Body of pancreas (tissue), 4 donors: ENCODE data around the gene NR1H2. TPM values are rescaled to one million over a fixed set of nuclear protein-coding genes. Genes with fewer than 3 reads are reported as not detected.

ENCODE experiments used
- ATAC-seq: fragments of 150-250 bp; one replicate; pipeline ENCODE4 v1.9.1; 2016
- DNase-seq, 4 donors: peaks; one replicate each; pipeline ENCODE4 v3.0.0-alpha.2; 2019
- H3K27ac ChIP-seq, 4 donors: fragments of 200-600 bp; sonication (generic); 1 replicate in 3 of 4; 2 replicates in 1 of 4; pipeline versions ENCODE4 v1.5.1 to v1.6.1; 2016 to 2019; ENCODE audit warnings: mild to moderate bottlenecking in 1 of 4, mixed read lengths in 1 of 4, moderate library complexity in 1 of 4
- H3K27me3 ChIP-seq, 2 donors: fragments of 200-600 bp; sonication (generic); one replicate each; pipeline ENCODE4 v1.6.0; 2016; ENCODE audit warnings: mild to moderate bottlenecking in 1 of 2
- H3K36me3 ChIP-seq, 2 donors: fragments of 200-600 bp; sonication (generic); replicated peaks in 1 of 2; 2 replicates each; pipeline ENCODE4 v1.5.1; 2016; ENCODE audit warnings: low read depth in 2 of 2; ENCODE audit not compliant: insufficient read depth in 1 of 2
- H3K4me1 ChIP-seq: fragments of 200-600 bp; sonication (generic); one replicate; pipeline ENCODE4 v1.6.0; 2016
- H3K4me3 ChIP-seq, 2 donors: fragments of 200-600 bp; sonication (generic); 1 replicate in 1 of 2; 2 replicates in 1 of 2; pipeline ENCODE4 v1.5.1; 2016 to 2019
- H3K9me3 ChIP-seq, 3 donors: fragments of 200-600 bp; sonication (generic); 1 replicate in 2 of 3; 2 replicates in 1 of 3; pipeline ENCODE4 v1.5.1; 2016
- CTCF ChIP-seq, 7 experiments: fragments of 450-650 bp in 4 of 7; fragments of 200-600 bp in 3 of 7; sonication (generic) in 3 of 7; IDR thresholded peaks; one replicate each; pipeline ENCODE4 v1.5.1; 2016 to 2019; ENCODE audit warnings: antibody characterized with exemption in 7 of 7
- POLR2A ChIP-seq, 3 donors: fragments of 450-650 bp; IDR thresholded peaks; one replicate each; pipeline ENCODE4 v1.6.1; 2016; ENCODE audit warnings: antibody characterized with exemption in 3 of 3, mild to moderate bottlenecking in 2 of 3
- WGBS, 2 donors: methylation state at CpG; one replicate each; pipeline ENCODE4 v1.1.5; 2017; 5-methylcytosine and 5-hydroxymethylcytosine counted together
- intact Hi-C: fragments of 100-400 bp; cut with DNase I; formaldehyde crosslinking; loops from one replicate; pipeline ENCODE4 v1.15.1; 2023
- total RNA-seq, 2 donors: library from RNA; depleted of rRNA; stranded (reverse); fragments of >200 nt; gene quantifications; one replicate each; pipeline ENCODE4 v1.1.0, GENCODE V29; 2016

NR1H2 gene
- total RNA-seq, 2 donors from 2014 or later = 43.2 to 50.1 TPM

GRCh38 chr19:50362030-50362412 lies 14.2 kb upstream of the NR1H2 start:
- Histone ChIP-seq H3K9me3 (no peaks in the 10 kb centered on the region), H3K36me3 (no peaks in the 10 kb centered on the region), H3K27me3 (no peaks in the 10 kb centered on the region), H3K4me1 (peaks cover 17% of the 10 kb centered on the region), H3K4me3 (no peak overlapping the region), H3K27ac (no peak overlapping the region)
- ATAC-seq (no peak), DNase-seq (no peak)
- TF ChIP-seq POLR2A (IDR thresholded peaks at IDR 0.05) (no peak), CTCF (IDR thresholded peaks at IDR 0.05) (no peak)
- intact Hi-C loops = no loop called here
- 88 to 95% methylated on average over 7 of the region's 7 CpGs for whole genome bisulfite sequencing, 2 donors

- H3K27ac ChIP-seq = no peak overlapping the region
- intact Hi-C loops = no loop called here
- TF ChIP-seq POLR2A (IDR thresholded peaks at IDR 0.05) = no peak
- TF ChIP-seq CTCF (IDR thresholded peaks at IDR 0.05) = no peak
- H3K9me3 ChIP-seq = no peaks in the 10 kb centered on the region
- no peak overlapping the region for H3K4me3 ChIP-seq
- no peaks in the 10 kb centered on the region for H3K27me3 ChIP-seq
- 59 to 65% methylated on average over 11 of the region's 11 CpGs for whole genome bisulfite sequencing, 2 donors
- H3K4me1 ChIP-seq = peaks cover 12% of the 10 kb centered on the region
- DNase-seq (no peak), ATAC-seq (no peak)
- no peaks in the 10 kb centered on the region for H3K36me3 ChIP-seq
These were observed 13.4 kb upstream of the NR1H2 start for GRCh38 chr19:50362656-50363424.

- no peaks in the 10 kb centered on the region for H3K9me3 ChIP-seq
- DNase-seq (no peak), ATAC-seq (no peak)
- no peaks in the 10 kb centered on the region for H3K36me3 ChIP-seq
- intact Hi-C loops = loop anchor here (5.0 kb wide), 1 partner anchor 422 kb away; no protein-coding TSS in a partner anchor
- TF ChIP-seq POLR2A (IDR thresholded peaks at IDR 0.05) (no peak), CTCF (IDR thresholded peaks at IDR 0.05) (no peak)
- 75 to 76% methylated on average over 11 of the region's 11 CpGs for WGBS, 2 donors
- H3K27me3 ChIP-seq = no peaks in the 10 kb centered on the region
- no peak within 1 kb of the TSS for H3K27ac ChIP-seq
- peaks cover 5% of the 10 kb centered on the region for H3K4me1 ChIP-seq
- no peak within 1 kb of the TSS for H3K4me3 ChIP-seq
These were observed 10.6 kb upstream of the NR1H2 start, which contains the start of gene NAPSA for GRCh38 chr19:50365434-50366306. NAPSA (minus strand) TSS chr19:50365639; CDS start chr19:50365621, 18 bp downstream.

- Histone ChIP-seq H3K9me3 (no peaks in the 10 kb centered on the region), H3K27me3 (no peaks in the 10 kb centered on the region), H3K4me1 (peaks cover 5% of the 10 kb centered on the region), H3K4me3 (peak overlapping the region; percentile 37 to 38), H3K27ac (peak overlapping the region; percentile 6 to 85 (median 65)), H3K36me3 (no peaks in the 10 kb centered on the region)
- 7% methylated on average over 30 to 34 of the region's 34 CpGs for WGBS, 2 donors
- ATAC-seq (peak; percentile 94), DNase-seq (peak; percentile 86 to 92 (median 88))
- peak in 2 of 3 donors; percentile 22 to 39 for TF ChIP-seq POLR2A (IDR thresholded peaks at IDR 0.05)
- peak; percentile 84 to 90 (median 86) for TF ChIP-seq CTCF (IDR thresholded peaks at IDR 0.05)
- intact Hi-C loops = loop anchor here (5.0 kb wide), 1 partner anchor 418 kb away; no protein-coding TSS in a partner anchor
These were observed 7.3 kb upstream of the NR1H2 start for GRCh38 chr19:50368649-50369570.
